Breast epithelium (tissue), 4 donors: ENCODE measurements around the gene ADARB2. TPM values are rescaled to one million over a fixed set of nuclear protein-coding genes. Genes with fewer than 3 reads are reported as not detected.

ENCODE experiments used
- DNase-seq, 2 donors: peaks; one replicate each; pipeline ENCODE4 v3.0.0-alpha.2; 2019; ENCODE audit warnings: low spot score in 2 of 2
- H3K27ac ChIP-seq, 2 donors: fragments of 200-600 bp; sonication (generic) in 1 of 2; one replicate each; pipeline ENCODE4 v1.5.1; 2016 to 2019; ENCODE audit warnings: mild to moderate bottlenecking in 1 of 2
- H3K27me3 ChIP-seq, 2 donors: fragments of 200-600 bp; sonication (generic) in 1 of 2; one replicate each; pipeline versions ENCODE4 v1.5.1 to v1.6.0; 2017 to 2019; ENCODE audit warnings: control low read depth in 1 of 2, mild to moderate bottlenecking in 1 of 2
- H3K36me3 ChIP-seq: fragments of 200-600 bp; one replicate; pipeline ENCODE4 v1.5.1; 2019
- H3K4me1 ChIP-seq, 2 donors: fragments of 200-600 bp; sonication (generic); one replicate each; pipeline ENCODE4 v1.5.1; 2016 to 2019; ENCODE audit warnings: control low read depth in 1 of 2
- H3K4me3 ChIP-seq, 3 donors: fragments of 200-600 bp; sonication (generic); 1 replicate in 2 of 3; 2 replicates in 1 of 3; pipeline ENCODE4 v1.5.1; 2016 to 2019; ENCODE audit warnings: mild to moderate bottlenecking in 3 of 3, moderate library complexity in 2 of 3
- H3K9me3 ChIP-seq, 2 donors: fragments of 200-600 bp; sonication (generic) in 1 of 2; one replicate each; pipeline ENCODE4 v1.5.1; 2016 to 2019; ENCODE audit warnings: control low read depth in 1 of 2
- POLR2A ChIP-seq: fragments of 450-650 bp; IDR thresholded peaks from one replicate; pipeline ENCODE4 v1.6.1; 2016; ENCODE audit warnings: antibody characterized with exemption, mild to moderate bottlenecking, moderate library complexity
- POLR2AphosphoS5 ChIP-seq, 3 donors: sonication (generic); formaldehyde crosslinking; IDR thresholded peaks; one replicate each; pipeline ENCODE4 v1.6.1; 2017; ENCODE audit warnings: antibody characterized with exemption in 3 of 3
- intact Hi-C: fragments of 100-400 bp; cut with DNase I; formaldehyde crosslinking; loops from one replicate; pipeline ENCODE4 v1.15.1; 2023; ENCODE audit warnings: low total_unique reads
- total RNA-seq, 3 donors: library from RNA; depleted of rRNA; stranded (reverse); fragments of >200 nt; gene quantifications; one replicate each; pipeline ENCODE4 v1.1.0, GENCODE V29; 2016
- TF ChIP-seq, protein P1 (sequence below), 3 donors: fragments of 450-650 bp; IDR thresholded peaks; one replicate each; pipeline ENCODE4 v1.5.1; 2016 to 2017; ENCODE audit warnings: antibody characterized with exemption in 3 of 3, mild to moderate bottlenecking in 3 of 3, moderate library complexity in 3 of 3

The ADARB2 gene
- total RNA-seq, 3 donors from 2014 or later, result 0.32 to 3.9 (median 2.0) TPM

DNA sequence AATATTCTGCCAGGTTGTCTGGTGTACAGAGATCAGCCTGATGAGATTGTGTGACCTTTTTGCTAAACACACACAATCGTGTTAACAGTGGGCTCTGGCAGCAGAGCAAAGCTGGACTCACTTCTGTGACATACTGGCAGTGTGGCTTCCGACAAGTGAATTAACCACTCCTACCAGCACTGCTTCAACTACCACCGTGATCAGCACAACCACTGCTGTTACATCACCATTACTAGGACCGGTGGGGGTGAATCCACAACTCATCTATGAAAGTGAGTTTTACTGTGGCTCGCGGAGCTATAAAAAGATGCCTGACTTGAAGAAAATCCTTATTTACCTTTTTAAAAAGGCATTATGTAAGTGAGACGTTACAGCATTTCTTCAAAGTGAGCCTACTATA lies 545.6 kb downstream of the ADARB2 start:
- Histone ChIP-seq H3K27ac (no peak overlapping the region), H3K4me1 (no peaks in the 10 kb centered on the region), H3K4me3 (no peak overlapping the region), H3K36me3 (no peaks in the 10 kb centered on the region), H3K9me3 (no peaks in the 10 kb centered on the region), H3K27me3 (no peaks in the 10 kb centered on the region)
- intact Hi-C loops, result no loop called here
- TF ChIP-seq, protein P1, sequence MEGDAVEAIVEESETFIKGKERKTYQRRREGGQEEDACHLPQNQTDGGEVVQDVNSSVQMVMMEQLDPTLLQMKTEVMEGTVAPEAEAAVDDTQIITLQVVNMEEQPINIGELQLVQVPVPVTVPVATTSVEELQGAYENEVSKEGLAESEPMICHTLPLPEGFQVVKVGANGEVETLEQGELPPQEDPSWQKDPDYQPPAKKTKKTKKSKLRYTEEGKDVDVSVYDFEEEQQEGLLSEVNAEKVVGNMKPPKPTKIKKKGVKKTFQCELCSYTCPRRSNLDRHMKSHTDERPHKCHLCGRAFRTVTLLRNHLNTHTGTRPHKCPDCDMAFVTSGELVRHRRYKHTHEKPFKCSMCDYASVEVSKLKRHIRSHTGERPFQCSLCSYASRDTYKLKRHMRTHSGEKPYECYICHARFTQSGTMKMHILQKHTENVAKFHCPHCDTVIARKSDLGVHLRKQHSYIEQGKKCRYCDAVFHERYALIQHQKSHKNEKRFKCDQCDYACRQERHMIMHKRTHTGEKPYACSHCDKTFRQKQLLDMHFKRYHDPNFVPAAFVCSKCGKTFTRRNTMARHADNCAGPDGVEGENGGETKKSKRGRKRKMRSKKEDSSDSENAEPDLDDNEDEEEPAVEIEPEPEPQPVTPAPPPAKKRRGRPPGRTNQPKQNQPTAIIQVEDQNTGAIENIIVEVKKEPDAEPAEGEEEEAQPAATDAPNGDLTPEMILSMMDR (IDR thresholded peaks at IDR 0.05), result no peak
- TF ChIP-seq POLR2AphosphoS5 (IDR thresholded peaks at IDR 0.05) (no peak), POLR2A (no peak)
- peak in 1 of 2 donors; percentile 25 for DNase-seq

DNA sequence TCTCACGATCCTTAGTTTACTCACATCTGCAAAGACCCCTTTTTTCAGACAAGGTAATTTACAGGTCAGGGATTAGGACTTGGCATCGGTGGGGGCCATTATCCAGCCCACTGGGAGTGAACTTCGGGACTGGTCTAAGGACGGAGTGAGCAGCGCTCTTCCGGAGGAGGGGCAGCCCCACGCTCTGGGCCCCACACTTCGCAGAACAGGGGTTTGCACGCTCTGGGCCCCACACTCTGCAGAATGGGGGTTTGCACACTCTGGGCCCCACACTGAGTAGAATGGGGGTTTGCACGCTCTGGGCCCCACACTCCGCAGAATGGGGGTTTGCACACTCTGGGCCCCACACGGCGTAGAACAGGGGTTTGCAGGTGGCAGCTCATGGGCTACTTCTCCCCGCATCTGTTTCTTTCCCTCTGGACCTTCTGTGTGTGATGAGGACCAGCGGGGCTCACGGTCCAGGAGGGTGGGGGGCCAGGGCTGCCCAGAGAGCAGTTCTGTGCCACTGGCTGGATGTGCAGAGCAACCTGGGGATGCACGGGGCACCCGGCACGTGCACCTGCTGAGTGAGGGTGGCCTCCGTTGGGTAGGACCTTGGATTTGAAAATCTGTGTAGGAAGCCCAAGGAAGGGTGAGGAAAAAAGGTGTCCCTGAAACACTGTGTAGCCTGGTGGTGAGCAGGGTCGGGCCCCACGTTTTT lies 546.4 kb downstream of the ADARB2 start:
- Histone ChIP-seq H3K36me3 (no peaks in the 10 kb centered on the region), H3K27ac (no peak overlapping the region), H3K4me3 (no peak overlapping the region), H3K9me3 (no peaks in the 10 kb centered on the region), H3K27me3 (no peaks in the 10 kb centered on the region), H3K4me1 (no peaks in the 10 kb centered on the region)
- TF ChIP-seq POLR2AphosphoS5 (IDR thresholded peaks at IDR 0.05) (no peak), POLR2A (no peak)
- TF ChIP-seq, protein P1 (IDR thresholded peaks at IDR 0.05), result no peak
- intact Hi-C loops, result no loop called here
- DNase-seq, result peak in 1 of 2 donors; percentile 28

DNA sequence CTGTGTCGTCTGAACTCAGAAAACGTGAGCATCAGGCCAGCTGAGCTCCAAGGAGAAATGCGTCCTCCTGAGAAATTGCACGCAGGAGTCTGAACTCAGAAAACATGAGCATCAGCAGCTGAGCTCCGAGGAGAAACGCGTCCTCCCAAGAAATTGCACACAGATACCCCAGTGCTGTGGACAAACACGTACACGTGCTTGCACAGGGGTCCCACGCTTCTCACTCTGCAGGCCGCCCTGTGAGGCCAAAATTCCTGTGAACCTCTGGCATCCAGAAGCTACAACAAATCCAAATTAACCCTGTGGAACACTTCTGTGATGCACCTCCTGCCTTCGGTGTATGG lies 547.3 kb downstream of the ADARB2 start:
- intact Hi-C loops, result no loop called here
- no peak overlapping the region for H3K4me3 ChIP-seq
- H3K27me3 ChIP-seq, result no peaks in the 10 kb centered on the region
- no peaks in the 10 kb centered on the region for H3K9me3 ChIP-seq
- TF ChIP-seq POLR2AphosphoS5 (IDR thresholded peaks at IDR 0.05) (no peak), POLR2A (no peak)
- TF ChIP-seq, protein P1 (IDR thresholded peaks at IDR 0.05), result no peak
- DNase-seq, result peak in 1 of 2 donors; percentile 34
- no peaks in the 10 kb centered on the region for H3K36me3 ChIP-seq
- no peak overlapping the region for H3K27ac ChIP-seq
- H3K4me1 ChIP-seq, result no peaks in the 10 kb centered on the region

DNA sequence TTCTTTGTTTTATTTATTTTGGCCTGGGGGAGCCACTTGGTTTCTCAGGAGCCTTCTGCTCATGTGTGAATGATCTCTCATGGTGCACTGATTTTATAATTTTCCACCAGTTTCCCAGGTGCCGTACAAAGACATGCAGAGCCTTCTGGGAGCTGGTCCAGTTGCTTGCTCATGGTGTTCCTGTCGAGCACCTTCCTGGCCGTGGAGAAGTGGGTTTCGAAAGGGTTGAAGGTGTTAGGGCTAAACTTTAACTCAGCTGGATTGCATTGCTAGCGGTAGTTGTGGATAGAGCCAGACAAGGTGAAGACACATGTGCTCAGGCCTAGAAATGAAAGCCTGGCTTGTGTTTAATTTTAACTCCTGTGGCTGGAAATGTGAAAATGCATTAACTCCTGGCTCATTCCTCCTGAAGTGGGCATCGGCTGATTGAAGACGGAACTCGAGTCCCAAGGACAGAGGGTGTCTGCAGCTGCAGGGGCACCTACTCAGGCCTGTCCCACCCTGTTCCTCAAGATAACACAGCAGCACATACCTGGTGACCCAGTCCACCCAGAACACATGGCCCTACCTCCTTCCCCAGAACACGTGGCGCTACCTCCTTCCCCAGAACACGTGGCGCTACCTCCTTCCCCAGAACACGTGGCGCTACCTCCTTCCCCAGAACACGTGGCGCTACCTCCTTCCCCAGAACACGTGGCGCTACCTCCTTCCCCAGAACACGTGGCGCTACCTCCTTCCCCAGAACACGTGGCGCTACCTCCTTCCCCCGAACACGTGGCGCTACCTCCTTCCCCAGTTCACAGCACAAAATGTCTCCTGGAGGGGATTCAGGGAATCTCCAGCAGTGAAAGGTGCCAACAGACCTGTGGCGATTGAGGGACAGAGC lies 547.9 kb downstream of the ADARB2 start:
- Histone ChIP-seq H3K27ac (peak overlapping the region in 1 of 2 donors; percentile 58), H3K9me3 (no peaks in the 10 kb centered on the region), H3K4me1 (no peaks in the 10 kb centered on the region), H3K27me3 (no peaks in the 10 kb centered on the region), H3K36me3 (no peaks in the 10 kb centered on the region), H3K4me3 (no peak overlapping the region)
- TF ChIP-seq POLR2AphosphoS5 (IDR thresholded peaks at IDR 0.05), result no peak
- TF ChIP-seq, protein P1 (IDR thresholded peaks at IDR 0.05), result no peak
- TF ChIP-seq POLR2A, result no peak
- DNase-seq, result peak in 1 of 2 donors; percentile 9
- intact Hi-C loops, result no loop called here

- Histone ChIP-seq H3K36me3 (no peaks in the 10 kb centered on the region), H3K4me3 (no peak overlapping the region), H3K27me3 (no peaks in the 10 kb centered on the region), H3K9me3 (no peaks in the 10 kb centered on the region), H3K4me1 (no peaks in the 10 kb centered on the region), H3K27ac (peak overlapping the region in 1 of 2 donors; percentile 58)
- TF ChIP-seq POLR2A, result no peak
- no peak for TF ChIP-seq POLR2AphosphoS5 (IDR thresholded peaks at IDR 0.05)
- TF ChIP-seq, protein P1 (IDR thresholded peaks at IDR 0.05), result no peak
- intact Hi-C loops, result no loop called here
- DNase-seq, result peak in 1 of 2 donors; percentile 7
These were observed 548.7 kb downstream of the ADARB2 start for GRCh38 chr10:1188558-1189135.
